GM18909 (cell line): ENCODE measurements around the gene CAMP.
"Not testable (repeated sequence)": the region's sequence is repeated elsewhere in the genome, so short reads cannot be mapped to it uniquely, and the experiment has no call there.

Source experiments
- ATAC-seq: cut with Tn5 transposase; IDR thresholded peaks from one replicate; pipeline ENCODE4 v1.9.1; 2021; ENCODE audit warnings: mild to moderate bottlenecking; ENCODE audit not compliant: unreplicated experiment, poor library complexity

CAMP gene

GRCh38 chr3:48211776-48212175, 11.5 kb upstream of the CAMP start:
- not testable (repeated sequence) for ATAC-seq

DNA sequence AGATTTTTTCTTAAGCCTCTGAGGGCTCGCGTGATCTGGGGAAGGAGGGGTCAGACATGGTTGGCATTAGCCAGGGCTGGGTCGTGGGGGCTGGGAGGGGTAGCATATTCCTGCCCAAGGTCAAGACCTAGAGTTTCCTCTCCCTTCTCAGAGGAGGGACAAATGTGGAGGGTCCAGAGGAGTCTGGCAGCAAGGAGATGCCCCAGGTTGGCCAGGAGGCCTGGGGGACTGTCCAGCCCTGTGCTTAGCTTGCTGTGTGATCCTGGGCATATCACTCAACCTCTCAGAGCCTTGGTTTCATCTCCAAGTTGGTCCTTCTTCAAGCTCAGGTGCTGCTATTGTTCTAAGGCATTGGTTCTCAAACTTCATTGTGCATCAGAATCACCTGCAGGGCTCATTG, 9.1 kb upstream of the CAMP start:
- no peak for ATAC-seq

- ATAC-seq: no peak
Measured at GRCh38 chr3:48215019-48215418, 8.3 kb upstream of the CAMP start.

- ATAC-seq: no peak
Measured at GRCh38 chr3:48215466-48215865, 7.8 kb upstream of the CAMP start.

GRCh38 chr3:48215876-48216275, 7.4 kb upstream of the CAMP start:
- ATAC-seq: no peak

DNA sequence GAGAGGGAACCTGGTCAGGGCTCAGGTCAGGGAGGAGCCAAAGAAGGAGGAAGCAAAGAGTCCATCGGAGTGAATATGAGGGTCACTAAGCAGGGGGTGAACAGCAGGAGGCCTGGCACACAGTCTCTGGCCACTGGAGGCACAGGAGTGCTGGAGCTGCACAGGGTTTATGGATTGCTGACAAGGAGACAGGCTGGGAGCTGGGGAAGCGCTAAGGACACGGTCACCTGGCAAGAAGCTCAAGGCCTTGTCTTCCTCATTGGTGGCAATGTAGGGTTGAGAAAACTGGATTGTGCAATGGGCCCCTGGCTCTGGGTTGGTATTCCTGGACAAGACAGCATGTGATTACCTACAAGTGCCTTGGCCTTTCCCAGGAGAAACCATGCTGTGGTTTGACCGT, 5.8 kb upstream of the CAMP start:
- ATAC-seq: no peak

GRCh38 chr3:48218537-48218936, 4.8 kb upstream of the CAMP start:
- ATAC-seq: no peak

DNA sequence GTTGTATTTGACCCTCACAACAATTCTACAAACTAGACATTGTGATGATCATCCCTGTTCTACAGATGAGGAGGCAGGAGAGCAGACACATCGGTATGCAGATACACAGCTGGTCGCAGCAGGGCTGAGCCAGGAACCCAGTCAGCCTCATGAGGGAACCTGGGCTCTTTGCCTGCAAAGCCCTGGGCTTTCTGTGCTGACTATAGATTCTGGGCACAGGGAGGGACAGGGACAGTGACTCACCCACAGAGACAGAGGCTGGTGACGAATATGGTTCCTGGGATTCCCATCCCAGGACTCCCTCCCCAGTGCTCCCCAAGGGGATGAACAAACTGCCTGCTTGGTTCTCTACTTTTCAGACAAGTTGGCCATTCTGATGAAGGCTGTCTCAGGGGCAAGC, 3.8 kb upstream of the CAMP start:
- ATAC-seq: no peak

DNA sequence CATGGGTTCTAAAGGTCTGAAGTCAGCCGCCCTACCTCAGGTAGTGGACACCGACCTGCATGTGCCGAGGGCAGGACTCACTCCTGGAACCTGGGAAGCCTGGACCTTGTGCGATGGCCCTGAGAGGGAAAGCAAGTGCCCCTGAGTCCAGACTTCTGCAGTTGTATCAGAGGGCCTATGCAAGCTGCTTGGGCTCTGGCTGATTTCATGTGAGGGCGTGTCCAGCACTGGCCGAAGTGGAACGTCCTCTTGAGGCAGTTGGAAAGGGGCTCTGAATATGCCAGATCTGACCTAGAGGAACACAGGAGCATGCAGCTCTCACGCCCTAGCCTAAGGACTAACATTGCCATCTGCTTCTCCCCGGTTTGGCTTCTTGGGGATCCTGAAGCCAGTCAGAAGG, 2.5 kb upstream of the CAMP start:
- ATAC-seq: no peak

DNA sequence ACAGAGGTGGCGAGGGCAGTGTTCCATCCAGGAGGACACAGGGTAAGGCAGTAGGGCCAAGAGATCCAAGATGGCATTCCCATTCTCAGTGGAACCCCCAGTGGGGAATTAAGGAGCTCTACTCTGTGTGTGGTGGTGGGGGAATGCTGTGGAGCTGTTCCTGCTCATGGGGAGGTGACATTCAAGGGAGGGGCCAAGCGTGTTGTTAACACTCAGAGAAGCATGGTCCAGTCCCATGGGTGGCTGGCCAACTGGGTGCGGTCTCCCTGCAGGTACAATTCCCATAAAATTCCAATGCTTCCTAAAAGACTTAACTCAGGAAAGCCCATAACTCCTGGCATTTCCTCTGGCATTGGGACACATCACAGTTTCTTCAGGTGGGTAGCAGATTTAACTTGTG, 2.3 kb downstream of the CAMP start:
- ATAC-seq: no peak

GRCh38 chr3:48226939-48227338, 3.6 kb downstream of the CAMP start:
- no peak for ATAC-seq

GRCh38 chr3:48232232-48232631, 8.9 kb downstream of the CAMP start:
- no peak for ATAC-seq

DNA sequence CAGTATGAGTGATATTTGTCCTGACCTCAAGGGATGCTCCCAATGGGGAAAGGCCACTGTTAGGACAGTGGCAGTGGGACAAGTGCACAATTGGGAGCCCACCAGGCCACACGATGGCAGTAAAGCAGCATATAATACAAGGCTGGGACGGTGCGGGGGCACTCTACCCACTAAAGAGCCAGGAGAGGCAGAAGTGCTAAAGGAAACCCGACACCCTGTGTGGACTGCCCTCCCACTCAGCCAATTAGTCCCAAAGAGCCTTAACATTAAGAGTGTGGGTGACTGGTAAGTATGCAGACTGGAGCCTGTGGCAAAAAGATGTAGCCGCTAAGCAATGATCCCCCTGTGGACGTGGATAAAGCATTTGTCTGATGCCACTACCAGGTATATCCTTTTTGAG, 9.4 kb downstream of the CAMP start:
- ATAC-seq: no peak

DNA sequence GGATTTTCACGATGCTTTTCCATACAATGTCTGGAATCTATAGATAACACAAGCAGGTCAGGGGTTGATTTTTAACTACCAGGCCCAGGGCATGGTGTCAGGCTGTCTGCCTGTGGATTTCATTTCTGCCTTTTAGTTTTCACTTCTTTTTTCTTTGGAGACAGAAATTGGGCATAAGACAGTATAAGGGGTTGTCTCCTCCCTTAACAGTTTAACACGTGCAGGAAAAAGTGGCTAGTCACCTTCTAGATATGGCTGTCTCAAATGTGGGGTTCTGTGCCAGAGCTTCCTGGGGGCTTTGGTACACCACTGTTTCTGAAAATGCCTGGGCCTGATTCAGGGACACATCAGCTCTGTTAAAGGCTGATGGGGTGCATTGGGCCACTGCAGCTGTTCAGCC, 10.2 kb downstream of the CAMP start:
- no peak for ATAC-seq

- ATAC-seq: no peak
Measured at GRCh38 chr3:48236531-48236930, 13.2 kb downstream of the CAMP start.

DNA sequence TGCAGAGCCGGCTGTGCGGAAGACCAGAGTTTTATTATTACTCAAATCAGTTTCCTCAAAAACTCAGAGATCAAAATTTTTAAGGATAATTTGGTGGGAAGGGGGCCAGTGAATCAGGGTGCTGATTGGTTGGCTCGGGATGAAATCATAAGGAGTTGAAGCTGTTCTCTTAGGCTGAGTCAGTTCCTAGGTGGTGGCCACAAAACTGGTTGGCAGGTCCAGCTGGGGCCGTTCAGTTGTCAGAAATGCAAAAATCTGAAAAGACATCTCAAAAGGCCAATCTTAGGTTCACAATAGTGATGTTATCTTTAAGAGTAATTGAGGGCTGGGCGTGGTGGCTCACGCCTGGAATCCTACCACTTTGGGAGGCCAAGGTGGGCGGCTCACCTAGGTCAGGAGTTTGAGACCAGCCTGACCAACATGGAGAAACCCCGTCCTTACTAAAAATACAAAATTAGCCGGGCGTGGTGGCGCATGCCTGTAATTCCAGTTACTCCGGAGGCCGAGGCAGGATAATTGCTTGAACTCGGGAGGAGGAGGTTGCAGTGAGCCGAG, 15.3 kb downstream of the CAMP start:
- ATAC-seq: no peak

DNA sequence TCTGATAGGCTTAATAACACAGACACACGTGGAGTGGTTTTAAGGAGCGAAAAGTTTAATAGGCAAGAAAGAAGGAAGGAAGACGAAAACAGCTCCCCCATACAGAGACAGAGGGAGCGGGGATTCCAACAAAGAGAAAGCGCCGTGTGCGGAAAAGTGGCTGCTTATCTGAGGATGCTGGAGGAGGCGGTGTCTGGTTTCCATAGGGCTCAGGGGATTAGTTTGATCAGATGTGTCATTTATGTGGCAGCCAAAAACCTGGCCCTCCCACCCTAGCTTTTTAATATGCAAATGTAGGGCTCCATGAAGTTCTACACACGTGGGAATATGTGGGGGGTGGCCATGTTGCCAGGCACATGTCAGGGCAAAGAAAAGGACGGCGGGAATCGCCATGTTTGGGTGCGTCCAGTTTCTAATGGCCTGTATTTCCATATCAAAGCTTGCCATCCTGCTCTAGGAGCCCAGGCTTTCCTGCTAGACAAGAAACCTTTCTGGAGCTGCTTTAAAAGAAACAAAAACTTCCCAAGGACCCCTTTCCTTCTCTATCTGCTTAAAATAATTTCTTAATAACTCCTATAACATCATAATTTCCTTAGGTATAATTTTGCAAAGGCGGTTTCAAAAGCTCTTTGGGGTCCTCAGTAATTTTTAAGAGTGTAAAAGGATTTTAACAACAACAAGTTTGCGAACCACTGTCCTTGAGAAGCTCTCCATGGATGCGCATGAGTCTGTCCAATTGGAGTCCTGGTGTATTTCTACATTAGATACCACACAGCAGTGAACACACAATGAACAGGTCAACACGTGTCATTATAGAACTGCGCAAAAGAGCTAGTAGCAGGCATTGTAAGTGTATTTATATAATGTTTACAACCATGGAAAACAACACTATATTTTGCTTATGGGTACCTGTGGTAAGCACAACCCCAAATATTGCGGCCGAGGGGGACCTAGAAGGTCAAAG, 17.0 kb downstream of the CAMP start:
- no peak for ATAC-seq

DNA sequence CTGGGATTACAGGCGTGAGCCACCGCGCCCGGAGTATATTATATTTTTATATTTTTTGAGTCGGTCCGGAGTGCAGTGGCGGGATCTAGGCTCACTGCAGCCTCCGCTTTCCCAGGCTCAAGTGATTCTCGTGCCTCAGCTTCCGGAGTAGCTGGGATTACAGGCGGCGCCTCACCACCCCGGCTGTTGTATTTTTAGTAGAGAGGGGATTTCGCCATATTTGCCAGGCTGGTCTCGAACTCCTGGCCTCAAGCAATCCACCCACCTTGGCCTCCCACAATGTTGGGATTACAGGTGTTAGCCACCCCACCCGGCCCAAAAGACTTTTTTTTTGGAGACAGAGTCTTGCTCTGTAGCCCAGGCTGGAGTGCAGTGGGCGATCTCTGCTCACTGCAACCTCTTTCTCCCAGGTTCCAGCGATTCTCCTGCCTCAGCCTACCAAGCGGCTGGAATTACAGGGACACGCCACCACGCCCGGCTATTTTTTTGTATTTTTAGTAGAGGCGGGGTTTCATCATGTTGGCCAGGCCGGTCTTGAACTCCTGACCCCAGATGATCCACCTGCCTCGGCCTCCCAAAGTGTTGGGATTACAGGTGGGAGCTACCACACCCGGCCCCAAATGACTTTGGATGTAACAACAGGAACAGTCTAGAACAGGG, 18.6 kb downstream of the CAMP start:
- no peak for ATAC-seq

DNA sequence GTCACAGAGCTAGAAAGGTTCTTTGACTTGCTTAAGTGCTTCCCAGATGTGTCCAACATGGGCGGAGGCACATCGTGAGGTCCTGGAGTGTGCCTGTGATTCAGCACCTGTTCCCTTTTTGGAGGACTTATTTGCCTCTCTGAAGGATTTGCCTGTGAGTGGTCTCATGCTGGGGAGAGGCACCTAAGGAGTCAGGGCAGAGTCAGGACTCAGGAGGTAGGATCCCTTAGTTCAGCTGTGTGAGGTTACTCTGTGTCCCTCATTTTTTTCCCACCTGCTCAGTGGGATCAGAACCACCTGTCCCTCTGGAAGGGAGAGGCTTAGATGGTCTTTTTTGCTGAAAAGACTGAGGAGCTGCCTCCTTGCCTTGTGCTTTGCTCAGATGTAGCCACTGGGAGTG, 20.6 kb downstream of the CAMP start:
- ATAC-seq: no peak

DNA sequence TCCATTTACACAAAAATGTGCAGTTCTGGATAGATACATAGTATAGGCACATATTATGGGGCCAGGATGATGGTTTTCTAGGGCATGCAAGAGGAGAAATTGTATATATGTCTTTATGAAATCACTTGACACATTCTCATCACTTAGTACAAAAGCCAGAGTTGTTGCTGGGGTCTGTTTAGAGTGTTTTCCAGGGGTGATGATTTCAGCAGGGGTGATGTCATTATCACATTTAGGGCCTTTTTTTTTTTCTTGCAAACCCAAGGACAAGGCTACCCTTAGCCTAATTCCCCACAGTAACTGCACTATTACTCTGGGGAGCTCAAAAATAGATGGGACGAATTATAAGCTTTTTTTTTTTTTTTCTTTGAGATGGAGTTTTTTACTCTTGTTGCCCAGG, 21.2 kb downstream of the CAMP start:
- ATAC-seq: no peak

- ATAC-seq: no peak
Measured at GRCh38 chr3:48245136-48245535, 21.8 kb downstream of the CAMP start.
